Thoracic aorta endothelial cell (primary cell): ENCODE results near the gene ZNF277. TPM values are rescaled to one million over a fixed set of nuclear protein-coding genes. Genes with fewer than 3 reads are reported as not detected.

ENCODE experiments used
- total RNA-seq: library from RNA; depleted of rRNA; stranded (reverse); fragments of >200 nt; gene quantifications from 2 replicates; pipeline ENCODE4 v1.2.3, GENCODE V29; 2012

The ZNF277 gene, protein sequence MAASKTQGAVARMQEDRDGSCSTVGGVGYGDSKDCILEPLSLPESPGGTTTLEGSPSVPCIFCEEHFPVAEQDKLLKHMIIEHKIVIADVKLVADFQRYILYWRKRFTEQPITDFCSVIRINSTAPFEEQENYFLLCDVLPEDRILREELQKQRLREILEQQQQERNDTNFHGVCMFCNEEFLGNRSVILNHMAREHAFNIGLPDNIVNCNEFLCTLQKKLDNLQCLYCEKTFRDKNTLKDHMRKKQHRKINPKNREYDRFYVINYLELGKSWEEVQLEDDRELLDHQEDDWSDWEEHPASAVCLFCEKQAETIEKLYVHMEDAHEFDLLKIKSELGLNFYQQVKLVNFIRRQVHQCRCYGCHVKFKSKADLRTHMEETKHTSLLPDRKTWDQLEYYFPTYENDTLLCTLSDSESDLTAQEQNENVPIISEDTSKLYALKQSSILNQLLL
- 30.9 and 47.8 TPM in 2 replicates for total RNA-seq

GRCh38 chr7:112206238-112206990 is at the start of gene ZNF277, which contains the start of gene DOCK4:
Gene ZNF277, plus strand, starts transcription at chr7:112206695. Its CDS starts 22 bp downstream, at chr7:112206717.
Gene DOCK4, minus strand, starts transcription at chr7:112206399. Its CDS starts 261 bp downstream, at chr7:112206138.

Other genes with a start within 250 kb of the ZNF277 start
- 313 and 365 TPM in 2 replicates for gene DOCK4, start 296 bp upstream of the ZNF277 start, total RNA-seq
- 47.4 and 56.8 TPM in 2 replicates for gene IFRD1, start 243.8 kb downstream of the ZNF277 start, total RNA-seq